K562 (cell line): ENCODE data around the gene TBXA2R. TPM values are rescaled to one million over a fixed set of nuclear protein-coding genes. Genes with fewer than 3 reads are reported as not detected.

Experiments used
- CREB3L1 ChIP-seq: fragments of 450-650 bp; IDR thresholded peaks from 2 replicates; pipeline ENCODE4 v1.6.1; 2014; ENCODE audit warnings: low read depth, mild to moderate bottlenecking, moderate library complexity, borderline replicate concordance
- E2F6 ChIP-seq, 2 experiments: IDR thresholded peaks; 2 replicates each; pipeline ENCODE4 v1.6.1; 2011; ENCODE audit warnings: borderline replicate concordance in 1 of 2, control low read depth in 1 of 2, low read depth in 1 of 2, low read length in 1 of 2, mild to moderate bottlenecking in 1 of 2, mixed read lengths in 1 of 2, moderate library complexity in 1 of 2; ENCODE audit not compliant: insufficient read depth in 1 of 2, insufficient read length in 1 of 2, poor library complexity in 1 of 2, severe bottlenecking in 1 of 2; ENCODE audit errors: extremely low read depth in 1 of 2
- ETV1 ChIP-seq: fragments of 450-650 bp; conservative IDR thresholded peaks from 2 replicates; pipeline ENCODE4 v1.6.1; 2016; ENCODE audit warnings: missing genetic modification characterization, control low read depth, low read depth, missing compliant biosample characterization
- FIP1L1 ChIP-seq: fragments of 200-400 bp; formaldehyde crosslinking; IDR thresholded peaks from 2 replicates; pipeline ENCODE4 v1.6.1; 2018; ENCODE audit warnings: mild to moderate bottlenecking, low read depth, low read length; ENCODE audit not compliant: poor library complexity, severe bottlenecking
- GABPB1 ChIP-seq: sonication (generic); formaldehyde crosslinking; IDR thresholded peaks from 2 replicates; pipeline ENCODE4 v1.8.0; 2022; ENCODE audit warnings: mild to moderate bottlenecking, missing genetic modification reagents
- GATAD2B ChIP-seq: fragments of 450-650 bp; IDR thresholded peaks from 2 replicates; pipeline ENCODE4 v1.6.1; 2017; ENCODE audit warnings: mild to moderate bottlenecking, borderline replicate concordance
- MAFG ChIP-seq: fragments of 450-650 bp; conservative IDR thresholded peaks from 2 replicates; pipeline ENCODE4 v1.6.1; 2016; ENCODE audit warnings: missing genetic modification characterization, missing compliant biosample characterization
- NR4A1 ChIP-seq, 2 experiments: fragments of 250-450 bp in 1 of 2; fragments of 450-650 bp in 1 of 2; sonication (Bioruptor Pico) in 1 of 2; IDR thresholded peaks; 2 replicates each; pipeline versions ENCODE4 v1.4.0 to v1.6.1; 2016 to 2020; ENCODE audit warnings: mild to moderate bottlenecking in 2 of 2, missing compliant biosample characterization in 1 of 2, missing genetic modification characterization in 1 of 2, moderate library complexity in 1 of 2
- USF2 ChIP-seq: sonication (generic); formaldehyde crosslinking; IDR thresholded peaks from 2 replicates; pipeline ENCODE4 v1.5.0; 2020; ENCODE audit warnings: missing genetic modification reagents
- ZFP36 ChIP-seq: fragments of 150-350 bp; IDR thresholded peaks from 2 replicates; pipeline ENCODE4 v1.6.1; 2018; ENCODE audit warnings: low read length, low read depth; ENCODE audit not compliant: partially characterized antibody
- ZNF134 ChIP-seq: fragments of 250-450 bp; sonication (Bioruptor Pico); conservative IDR thresholded peaks from 2 replicates; pipeline ENCODE4 v1.4.0; 2020
- ZNF584 ChIP-seq: fragments of 200-800 bp; sonication (Bioruptor generic); IDR thresholded peaks from 2 replicates; pipeline ENCODE4 v1.6.1; 2016; ENCODE audit warnings: low read depth, mild to moderate bottlenecking, missing genetic modification characterization, missing compliant biosample characterization
- ZNF644 ChIP-seq: fragments of 200-800 bp; sonication (Bioruptor generic); IDR thresholded peaks from 2 replicates; pipeline ENCODE4 v1.6.1; 2016; ENCODE audit warnings: low read depth, missing genetic modification characterization, missing compliant biosample characterization
- polyA plus RNA-seq, 8 experiments: library from polyadenylated mRNA; depleted of rRNA in 4 of 8; stranded (reverse) in 5 of 8; unstranded in 3 of 8; fragments of >200 nt; fragmentation: Nextera tagmentation in 2 of 8; fragmentation: Illumina TruSeq in 1 of 8; extraction: Ambion mirVana in 2 of 8; extraction: Trizol in 1 of 8; gene quantifications; 2 replicates each; pipeline versions ENCODE4 v1.2.1 to v1.2.3, GENCODE V29; 2011 to 2014; ENCODE audit warnings: inconsistent platforms in 1 of 8, missing spikeins in 1 of 8
- total RNA-seq, 7 experiments: library from RNA; depleted of rRNA in 6 of 7; stranded (reverse); fragments of >200 nt in 6 of 7; fragmentation: Illumina TruSeq in 2 of 7; extraction: Trizol in 2 of 7; gene quantifications; 2 replicates each; pipeline versions ENCODE4 v1.2.1 to v1.2.3, GENCODE V29; 2011 to 2021; ENCODE audit warnings: low replicate concordance in 1 of 7
- TF ChIP-seq, protein P1 (sequence below): fragments of 450-650 bp; formaldehyde crosslinking; IDR thresholded peaks from 2 replicates; pipeline ENCODE4 v1.4.0; 2022; ENCODE audit warnings: missing genetic modification characterization
- TF ChIP-seq, protein P2 (sequence below): fragments of 450-650 bp; IDR thresholded peaks from 2 replicates; pipeline ENCODE4 v1.6.1; 2016; ENCODE audit warnings: antibody characterized with exemption
- TF ChIP-seq, protein P3 (sequence below): sonication (generic); formaldehyde crosslinking; IDR thresholded peaks from 2 replicates; pipeline ENCODE4 v1.8.1; 2023; ENCODE audit warnings: mild to moderate bottlenecking, missing genetic modification reagents

TBXA2R gene
- total and polyA plus RNA-seq, 9 of the 15 experiments (the other 6 are each of a cell fraction or from before 2014, with no cell fraction given): 1.5 to 24.0 (median 2.8) TPM

- TF ChIP-seq, protein P1, sequence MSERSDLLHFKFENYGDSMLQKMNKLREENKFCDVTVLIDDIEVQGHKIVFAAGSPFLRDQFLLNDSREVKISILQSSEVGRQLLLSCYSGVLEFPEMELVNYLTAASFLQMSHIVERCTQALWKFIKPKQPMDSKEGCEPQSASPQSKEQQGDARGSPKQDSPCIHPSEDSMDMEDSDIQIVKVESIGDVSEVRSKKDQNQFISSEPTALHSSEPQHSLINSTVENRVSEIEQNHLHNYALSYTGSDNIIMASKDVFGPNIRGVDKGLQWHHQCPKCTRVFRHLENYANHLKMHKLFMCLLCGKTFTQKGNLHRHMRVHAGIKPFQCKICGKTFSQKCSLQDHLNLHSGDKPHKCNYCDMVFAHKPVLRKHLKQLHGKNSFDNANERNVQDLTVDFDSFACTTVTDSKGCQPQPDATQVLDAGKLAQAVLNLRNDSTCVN (CRISPR knock-in tag): no peak
- TF ChIP-seq ZNF584 (CRISPR knock-in tag): 0 out of 2 replicates have a peak, but pooled peaks have one; percentile 36
- TF ChIP-seq, protein P2, sequence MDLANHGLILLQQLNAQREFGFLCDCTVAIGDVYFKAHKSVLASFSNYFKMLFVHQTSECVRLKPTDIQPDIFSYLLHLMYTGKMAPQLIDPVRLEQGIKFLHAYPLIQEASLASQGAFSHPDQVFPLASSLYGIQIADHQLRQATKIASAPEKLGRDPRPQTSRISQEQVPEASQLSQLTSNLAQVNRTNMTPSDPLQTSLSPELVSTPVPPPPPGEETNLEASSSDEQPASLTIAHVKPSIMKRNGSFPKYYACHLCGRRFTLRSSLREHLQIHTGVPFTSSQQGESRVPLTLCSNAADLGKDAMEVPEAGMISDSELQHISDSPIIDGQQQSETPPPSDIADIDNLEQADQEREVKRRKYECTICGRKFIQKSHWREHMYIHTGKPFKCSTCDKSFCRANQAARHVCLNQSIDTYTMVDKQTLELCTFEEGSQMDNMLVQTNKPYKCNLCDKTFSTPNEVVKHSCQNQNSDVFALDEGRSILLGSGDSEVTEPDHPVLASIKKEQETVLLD: no peak
- peak; percentile 42; the same call in 1 of the 2 replicates for TF ChIP-seq CREB3L1
- no peak for TF ChIP-seq ZFP36
- peak; percentile 59; the same call in 1 of the 2 replicates for TF ChIP-seq ETV1
- TF ChIP-seq ZNF134 (CRISPR knock-in tag): no peak
- TF ChIP-seq FIP1L1: peak; percentile 69
- TF ChIP-seq GATAD2B: 0 out of 2 replicates have a peak, but pooled peaks have one; percentile 27
- TF ChIP-seq NR4A1 (CRISPR knock-in tag; IDR thresholded peaks at IDR 0.05): no peak
- TF ChIP-seq NR4A1 (tag; IDR thresholded peaks at IDR 0.05): peak; percentile 82; the same call in 1 of the 2 replicates
- TF ChIP-seq MAFG (tag): no peak
- TF ChIP-seq USF2 (CRISPR knock-in tag): no peak; the same call in 1 of the 2 replicates
- no peak for TF ChIP-seq GABPB1 (CRISPR knock-in tag)
- TF ChIP-seq E2F6 (IDR thresholded peaks at IDR 0.05; ENCODE audit: borderline replicate concordance in 1 of 2, extremely low read depth in 1 of 2, insufficient read depth in 1 of 2, insufficient read length in 1 of 2, low read depth in 1 of 2, low read length in 1 of 2, poor library complexity in 1 of 2, severe bottlenecking in 1 of 2): peak; percentile 99
- TF ChIP-seq, protein P3, sequence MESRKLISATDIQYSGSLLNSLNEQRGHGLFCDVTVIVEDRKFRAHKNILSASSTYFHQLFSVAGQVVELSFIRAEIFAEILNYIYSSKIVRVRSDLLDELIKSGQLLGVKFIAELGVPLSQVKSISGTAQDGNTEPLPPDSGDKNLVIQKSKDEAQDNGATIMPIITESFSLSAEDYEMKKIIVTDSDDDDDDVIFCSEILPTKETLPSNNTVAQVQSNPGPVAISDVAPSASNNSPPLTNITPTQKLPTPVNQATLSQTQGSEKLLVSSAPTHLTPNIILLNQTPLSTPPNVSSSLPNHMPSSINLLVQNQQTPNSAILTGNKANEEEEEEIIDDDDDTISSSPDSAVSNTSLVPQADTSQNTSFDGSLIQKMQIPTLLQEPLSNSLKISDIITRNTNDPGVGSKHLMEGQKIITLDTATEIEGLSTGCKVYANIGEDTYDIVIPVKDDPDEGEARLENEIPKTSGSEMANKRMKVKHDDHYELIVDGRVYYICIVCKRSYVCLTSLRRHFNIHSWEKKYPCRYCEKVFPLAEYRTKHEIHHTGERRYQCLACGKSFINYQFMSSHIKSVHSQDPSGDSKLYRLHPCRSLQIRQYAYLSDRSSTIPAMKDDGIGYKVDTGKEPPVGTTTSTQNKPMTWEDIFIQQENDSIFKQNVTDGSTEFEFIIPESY: peak; percentile 90
- no peak for TF ChIP-seq ZNF644
Observed at GRCh38 chr19:3612901-3613741, 6.4 kb upstream of the TBXA2R start (continued).
